Mesodermal cell (in vitro differentiated cells): Measurements from ENCODE around the gene STEAP1.

Experiments used
- H3K27ac ChIP-seq: 2 replicates; pipeline ENCODE4 v1.7.0; 2013; ENCODE audit warnings: mild to moderate bottlenecking, low read depth, low read length, moderate library complexity; ENCODE audit not compliant: severe bottlenecking
- H3K36me3 ChIP-seq: 2 replicates; pipeline ENCODE4 v1.7.1; 2013; ENCODE audit warnings: mild to moderate bottlenecking, low read length, moderate library complexity; ENCODE audit not compliant: control insufficient read depth, insufficient read depth
- H3K4me1 ChIP-seq: one replicate; pipeline ENCODE4 v1.7.1; 2013; ENCODE audit warnings: mild to moderate bottlenecking, low read length; ENCODE audit not compliant: insufficient read depth, control insufficient read depth, poor library complexity, severe bottlenecking
- H3K4me3 ChIP-seq: 2 replicates; pipeline ENCODE4 v1.7.0; 2013; ENCODE audit warnings: low read length, control low read depth, mild to moderate bottlenecking; ENCODE audit not compliant: insufficient read depth, poor library complexity, severe bottlenecking; ENCODE audit errors: extremely low read depth
- H3K9me3 ChIP-seq: 2 replicates; pipeline ENCODE4 v1.7.1; 2013; ENCODE audit warnings: mild to moderate bottlenecking, low read length, moderate library complexity; ENCODE audit not compliant: control insufficient read depth
- WGBS, 2 experiments: methylation state at CpG; one replicate each; pipeline ENCODE4 v1.1.5; 2013; ENCODE audit warnings: missing lambda C conversion rate in 2 of 2; ENCODE audit not compliant: insufficient coverage in 2 of 2; 5-methylcytosine and 5-hydroxymethylcytosine counted together

STEAP1 gene

DNA sequence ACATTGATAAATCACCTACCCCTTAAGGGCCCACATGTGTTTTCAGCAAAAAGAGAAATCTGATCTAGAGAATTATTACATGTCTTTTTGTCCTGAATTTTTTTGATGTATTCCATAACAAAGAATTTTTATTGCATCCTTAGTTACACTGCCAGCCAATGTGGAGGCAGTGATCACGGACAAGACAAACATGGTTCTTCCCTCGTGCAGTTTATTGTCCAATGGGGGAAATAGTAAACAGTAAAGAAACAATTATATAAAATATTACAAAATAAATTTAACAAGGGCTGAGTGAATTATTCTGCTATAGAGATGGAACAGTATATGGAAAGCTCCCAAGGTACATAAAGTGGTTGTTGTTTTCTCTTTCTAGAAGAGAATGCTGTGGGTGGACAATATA is 59.3 kb downstream of the STEAP1 start:
- WGBS, 2 experiments, result no CpG with 5 or more reads among the region's 2 CpGs
- H3K4me1 ChIP-seq, result peaks cover 4% of the 10 kb centered on the region
- no peak overlapping the region for H3K27ac ChIP-seq
- no peaks in the 10 kb centered on the region for H3K9me3 ChIP-seq
- H3K4me3 ChIP-seq, result no peak overlapping the region
- H3K36me3 ChIP-seq, result no peaks in the 10 kb centered on the region
